ENCODE measurements around the gene FOSL1. TPM values are rescaled to one million over a fixed set of nuclear protein-coding genes. Genes with fewer than 3 reads are reported as not detected.

The FOSL1 gene
- total RNA-seq, 1 donor from 2014 or later: 37.9 TPM

- H3K79me2 ChIP-seq (ENCODE audit: insufficient read depth, low read length): peaks cover 45% of the 10 kb centered on the region
- peaks cover 14% of the 10 kb centered on the region for H3K36me3 ChIP-seq (ENCODE audit: insufficient read depth, low read length)
- peak overlapping the region; percentile 87 for H3K9ac ChIP-seq (ENCODE audit: low read length)
- no peak for TF ChIP-seq EZH2 (IDR thresholded peaks at IDR 0.05; ENCODE audit: insufficient read depth, low read length)
- no peak for TF ChIP-seq CTCF (IDR thresholded peaks at IDR 0.05; ENCODE audit: insufficient read depth, low read depth, low read length)
- Mint-ChIP-seq H3K36me3 (ENCODE audit: low read depth, unreplicated experiment) (peaks cover 12% of the 10 kb centered on the region), H3K9me3 (ENCODE audit: unreplicated experiment) (no peaks in the 10 kb centered on the region), H3K27ac (ENCODE audit: unreplicated experiment) (peak overlapping the region; percentile 22), H3K4me3 (ENCODE audit: unreplicated experiment) (peak overlapping the region; percentile 97), H3K4me1 (ENCODE audit: low read depth, unreplicated experiment) (peaks cover 22% of the 10 kb centered on the region), H3K27me3 (ENCODE audit: low read depth, unreplicated experiment) (no peaks in the 10 kb centered on the region)
- no peaks in the 10 kb centered on the region for H3K9me3 ChIP-seq (ENCODE audit: insufficient read depth, low read depth, low read length)
- no peak for FAIRE-seq
- no peaks in the 10 kb centered on the region for H3K27me3 ChIP-seq (ENCODE audit: insufficient read depth, low read length)
- DNase-seq (ENCODE audit: low read depth): no peak
- H2AFZ ChIP-seq (ENCODE audit: low read depth, low read length): no peak overlapping the region
- H3K4me2 ChIP-seq (ENCODE audit: low read length): peak overlapping the region; percentile 99
- peak overlapping the region; percentile 85 for H3K27ac ChIP-seq (ENCODE audit: low read depth, low read length)
- H3K4me1 ChIP-seq (ENCODE audit: insufficient read depth, low read length): peaks cover 48% of the 10 kb centered on the region
- peaks cover 56% of the 10 kb centered on the region for H4K20me1 ChIP-seq (ENCODE audit: insufficient read depth, low read length)
- H3K4me3 ChIP-seq (ENCODE audit: insufficient read depth, low read depth, low read length): peak overlapping the region; percentile 87
Observed at GRCh38 chr11:65886826-65887722, 13.1 kb downstream of the FOSL1 start.

GRCh38 chr11:65885808-65886536 is 14.2 kb downstream of the FOSL1 start:
- Histone ChIP-seq H2AFZ (ENCODE audit: low read depth, low read length) (no peak overlapping the region), H3K4me2 (ENCODE audit: low read length) (peak overlapping the region; percentile 99), H4K20me1 (ENCODE audit: insufficient read depth, low read length) (peaks cover 45% of the 10 kb centered on the region), H3K4me1 (ENCODE audit: insufficient read depth, low read length) (peaks cover 42% of the 10 kb centered on the region), H3K36me3 (ENCODE audit: insufficient read depth, low read length) (peaks cover 14% of the 10 kb centered on the region), H3K79me2 (ENCODE audit: insufficient read depth, low read length) (peaks cover 36% of the 10 kb centered on the region), H3K27ac (ENCODE audit: low read depth, low read length) (no peak overlapping the region), H3K9ac (ENCODE audit: low read length) (no peak overlapping the region), H3K4me3 (ENCODE audit: insufficient read depth, low read depth, low read length) (no peak overlapping the region), H3K27me3 (ENCODE audit: insufficient read depth, low read length) (no peaks in the 10 kb centered on the region), H3K9me3 (ENCODE audit: insufficient read depth, low read depth, low read length) (no peaks in the 10 kb centered on the region)
- no peaks in the 10 kb centered on the region for H3K27me3 Mint-ChIP-seq (ENCODE audit: low read depth, unreplicated experiment)
- FAIRE-seq (no peak), DNase-seq (ENCODE audit: low read depth) (no peak)
- H3K27ac Mint-ChIP-seq (ENCODE audit: unreplicated experiment): no peak overlapping the region
- peaks cover 12% of the 10 kb centered on the region for H3K36me3 Mint-ChIP-seq (ENCODE audit: low read depth, unreplicated experiment)
- peaks cover 22% of the 10 kb centered on the region for H3K4me1 Mint-ChIP-seq (ENCODE audit: low read depth, unreplicated experiment)
- no peaks in the 10 kb centered on the region for H3K9me3 Mint-ChIP-seq (ENCODE audit: unreplicated experiment)
- peak overlapping the region; percentile 97 for H3K4me3 Mint-ChIP-seq (ENCODE audit: unreplicated experiment)
- no peak for TF ChIP-seq EZH2 (IDR thresholded peaks at IDR 0.05; ENCODE audit: insufficient read depth, low read length)
- TF ChIP-seq CTCF (IDR thresholded peaks at IDR 0.05; ENCODE audit: insufficient read depth, low read depth, low read length): no peak
